Loucy (cell line): ENCODE data around the gene PTPRN2.

Experiments used
- H2AFZ ChIP-seq: fragments of 200-600 bp; sonication (generic); 2 replicates; pipeline ENCODE4 v1.6.0; 2016; ENCODE audit warnings: antibody characterized with exemption, mild to moderate bottlenecking, low read length, moderate library complexity
- H3F3A ChIP-seq: fragments of 200-600 bp; 2 replicates; pipeline ENCODE4 v1.6.0; 2016; ENCODE audit warnings: antibody characterized with exemption, low read depth, mild to moderate bottlenecking
- H3K27me3 ChIP-seq: fragments of 200-600 bp; sonication (generic); 2 replicates; pipeline ENCODE4 v1.6.1; 2014; ENCODE audit warnings: low read length, mild to moderate bottlenecking; ENCODE audit not compliant: insufficient read depth, poor library complexity, severe bottlenecking
- H3K36me3 ChIP-seq: fragments of 200-600 bp; sonication (generic); 2 replicates; pipeline ENCODE4 v1.6.1; 2016; ENCODE audit warnings: low read length; ENCODE audit not compliant: insufficient read depth
- H3K4me1 ChIP-seq: fragments of 200-600 bp; sonication (generic); 2 replicates; pipeline ENCODE4 v1.5.1; 2014; ENCODE audit warnings: low read length, mild to moderate bottlenecking; ENCODE audit not compliant: insufficient read depth, poor library complexity, severe bottlenecking
- H3K4me2 ChIP-seq: fragments of 200-600 bp; sonication (generic); 2 replicates; pipeline ENCODE4 v1.6.0; 2014; ENCODE audit warnings: antibody characterized with exemption, low read length, low read depth, mild to moderate bottlenecking; ENCODE audit not compliant: poor library complexity, severe bottlenecking
- H3K4me3 ChIP-seq: fragments of 200-600 bp; sonication (generic); 2 replicates; pipeline ENCODE4 v1.5.1; 2014; ENCODE audit warnings: low read length, mild to moderate bottlenecking, mixed read lengths; ENCODE audit not compliant: poor library complexity, severe bottlenecking
- H3K79me2 ChIP-seq: fragments of 200-600 bp; sonication (generic); 2 replicates; pipeline ENCODE4 v1.6.1; 2014; ENCODE audit warnings: low read length; ENCODE audit not compliant: insufficient read depth
- H3K9ac ChIP-seq: fragments of 200-600 bp; sonication (generic); 2 replicates; pipeline ENCODE4 v1.6.0; 2014; ENCODE audit warnings: mild to moderate bottlenecking, low read depth, low read length, moderate library complexity; ENCODE audit not compliant: poor library complexity, severe bottlenecking
- H3K9me2 ChIP-seq: fragments of 200-600 bp; sonication (generic); replicated peaks from 2 replicates; pipeline ENCODE4 v1.6.1; 2016; ENCODE audit warnings: low read depth, low read length, mixed read lengths
- H3K9me3 ChIP-seq: fragments of 200-600 bp; sonication (generic); 2 replicates; pipeline ENCODE4 v1.6.1; 2014; ENCODE audit warnings: mild to moderate bottlenecking, antibody characterized with exemption, low read length, low read depth; ENCODE audit not compliant: insufficient read depth
- H4K20me1 ChIP-seq: fragments of 200-600 bp; sonication (generic); 2 replicates; pipeline ENCODE4 v1.6.0; 2014; ENCODE audit warnings: antibody characterized with exemption, low read length, mild to moderate bottlenecking; ENCODE audit not compliant: insufficient read depth, poor library complexity, severe bottlenecking
- CTCF ChIP-seq: fragments of 200-600 bp; sonication (generic); conservative IDR thresholded peaks from 2 replicates; pipeline ENCODE4 v1.5.1; 2014; ENCODE audit warnings: mild to moderate bottlenecking, antibody characterized with exemption, low read length
- EZH2phosphoT487 ChIP-seq: fragments of 200-600 bp; IDR thresholded peaks from 2 replicates; pipeline ENCODE4 v1.6.1; 2018; ENCODE audit warnings: antibody characterized with exemption, mild to moderate bottlenecking, moderate library complexity, borderline replicate concordance

PTPRN2 gene

DNA sequence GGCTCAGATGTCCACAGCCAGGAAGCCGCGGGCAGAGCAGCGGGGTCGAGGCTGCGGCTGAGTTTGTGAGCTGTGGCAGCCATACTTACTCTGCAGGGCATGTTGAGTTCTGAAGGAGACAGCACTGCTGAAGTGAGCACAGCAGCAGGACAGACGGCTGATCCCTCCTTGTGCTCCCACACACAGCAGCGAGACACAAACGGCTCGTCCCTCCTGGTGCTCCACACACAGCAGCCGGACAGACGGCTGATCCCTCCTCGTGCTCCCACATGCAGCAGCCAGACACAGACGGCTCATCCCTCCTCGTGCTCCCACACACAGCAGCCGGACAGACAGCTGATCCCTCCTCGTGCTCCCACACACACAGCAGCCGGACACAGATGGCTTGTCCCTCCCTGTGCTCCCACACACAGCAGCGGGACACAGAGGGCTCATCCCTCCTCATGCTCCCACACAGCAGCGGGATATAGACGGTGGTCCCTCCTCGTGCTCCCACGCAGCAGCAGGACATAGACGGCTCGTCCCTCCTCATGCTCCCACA is 305.1 kb downstream of the PTPRN2 start:
- no peaks in the 10 kb centered on the region for H3F3A ChIP-seq
- no peaks in the 10 kb centered on the region for H4K20me1 ChIP-seq
- H3K79me2 ChIP-seq: no peaks in the 10 kb centered on the region
- no peaks in the 10 kb centered on the region for H3K4me1 ChIP-seq
- TF ChIP-seq EZH2phosphoT487 (no peak), CTCF (no peak)
- H3K4me3 ChIP-seq: no peak overlapping the region
- H3K36me3 ChIP-seq: no peaks in the 10 kb centered on the region
- no peak overlapping the region for H3K9ac ChIP-seq
- no peaks in the 10 kb centered on the region for H3K27me3 ChIP-seq
- no peak overlapping the region for H3K4me2 ChIP-seq
- H3K9me3 ChIP-seq: peaks cover 17% of the 10 kb centered on the region; the same call in 1 of the 2 replicates
- no peaks in the 10 kb centered on the region for H3K9me2 ChIP-seq
- no peak overlapping the region for H2AFZ ChIP-seq

DNA sequence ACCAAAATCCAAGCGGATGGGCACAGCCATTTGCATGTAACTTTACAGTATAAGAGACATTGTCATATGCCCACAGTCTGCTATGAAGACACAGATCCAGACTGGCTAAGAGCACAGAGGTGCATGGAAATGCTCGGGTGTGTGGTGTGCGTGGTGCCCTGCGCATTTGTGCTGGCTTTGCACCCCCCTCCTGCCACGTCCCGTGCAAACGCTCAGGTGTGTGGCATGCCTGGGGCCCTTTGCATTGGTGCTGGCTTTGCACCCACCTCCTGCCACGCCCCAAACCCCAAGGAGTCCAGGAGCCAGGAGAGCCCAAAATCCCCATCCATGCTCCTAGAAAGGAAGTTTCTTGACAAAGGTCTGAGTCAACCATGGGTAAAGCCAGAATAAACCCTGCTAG is 306.2 kb downstream of the PTPRN2 start:
- no peaks in the 10 kb centered on the region for H3K27me3 ChIP-seq
- no peaks in the 10 kb centered on the region for H3K9me2 ChIP-seq
- H2AFZ ChIP-seq: no peak overlapping the region
- TF ChIP-seq CTCF (no peak), EZH2phosphoT487 (no peak)
- no peak overlapping the region for H3K9ac ChIP-seq
- peaks cover 12% of the 10 kb centered on the region; the same call in 1 of the 2 replicates for H3K9me3 ChIP-seq
- no peaks in the 10 kb centered on the region for H3K79me2 ChIP-seq
- no peak overlapping the region for H3K4me3 ChIP-seq
- H3K36me3 ChIP-seq: no peaks in the 10 kb centered on the region
- H3K4me1 ChIP-seq: no peaks in the 10 kb centered on the region
- no peaks in the 10 kb centered on the region for H4K20me1 ChIP-seq
- H3K4me2 ChIP-seq: no peak overlapping the region
- H3F3A ChIP-seq: no peaks in the 10 kb centered on the region

GRCh38 chr7:158280448-158281144 is 307.0 kb downstream of the PTPRN2 start:
- H4K20me1 ChIP-seq: no peaks in the 10 kb centered on the region
- H3K4me3 ChIP-seq: no peak overlapping the region
- H3K79me2 ChIP-seq: no peaks in the 10 kb centered on the region
- no peaks in the 10 kb centered on the region for H3K27me3 ChIP-seq
- no peak overlapping the region for H3K9ac ChIP-seq
- H2AFZ ChIP-seq: no peak overlapping the region
- H3K9me3 ChIP-seq: peaks cover 9% of the 10 kb centered on the region; the same call in 1 of the 2 replicates
- TF ChIP-seq CTCF (no peak), EZH2phosphoT487 (no peak)
- H3K36me3 ChIP-seq: no peaks in the 10 kb centered on the region
- H3K4me2 ChIP-seq: no peak overlapping the region
- no peaks in the 10 kb centered on the region for H3K9me2 ChIP-seq
- H3K4me1 ChIP-seq: no peaks in the 10 kb centered on the region
- H3F3A ChIP-seq: no peaks in the 10 kb centered on the region
